IPS-18c (cell line): ENCODE results near the gene MS4A4E.
"Not testable (repeated sequence)": the region's sequence is repeated elsewhere in the genome, so short reads cannot be mapped to it uniquely, and the experiment has no call there.

Experiments
- H3K4me3 ChIP-seq: 2 replicates; pipeline ENCODE4 v1.7.0; 2013; ENCODE audit warnings: low read depth, mild to moderate bottlenecking, low read length, moderate library complexity; ENCODE audit not compliant: insufficient read depth
- H3K9me3 ChIP-seq: one replicate; pipeline ENCODE4 v1.6.1; 2013; ENCODE audit warnings: mild to moderate bottlenecking, low read length, moderate library complexity; ENCODE audit not compliant: control insufficient read depth, insufficient read depth

The MS4A4E gene

DNA sequence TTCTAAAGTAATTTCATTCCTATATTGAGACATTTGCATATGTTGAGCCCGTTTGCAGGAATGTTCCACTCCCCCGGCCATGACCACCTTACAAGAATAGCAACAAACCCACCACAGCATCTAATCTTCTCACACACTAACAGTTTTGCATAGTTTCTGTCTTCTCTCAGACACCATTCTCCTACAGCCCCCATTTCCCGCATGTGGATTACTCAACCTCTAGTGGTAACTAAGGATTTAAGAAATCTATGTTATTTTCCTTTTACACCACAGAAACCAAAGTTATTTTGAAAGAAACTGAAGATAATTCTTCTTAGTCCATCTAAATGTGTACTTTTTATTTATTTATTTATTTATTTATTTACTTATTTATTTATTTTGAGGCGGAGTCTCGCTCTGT is 2.3 kb downstream of the MS4A4E start:
- H3K9me3 ChIP-seq: no peaks in the 10 kb centered on the region
- no peak overlapping the region for H3K4me3 ChIP-seq

DNA sequence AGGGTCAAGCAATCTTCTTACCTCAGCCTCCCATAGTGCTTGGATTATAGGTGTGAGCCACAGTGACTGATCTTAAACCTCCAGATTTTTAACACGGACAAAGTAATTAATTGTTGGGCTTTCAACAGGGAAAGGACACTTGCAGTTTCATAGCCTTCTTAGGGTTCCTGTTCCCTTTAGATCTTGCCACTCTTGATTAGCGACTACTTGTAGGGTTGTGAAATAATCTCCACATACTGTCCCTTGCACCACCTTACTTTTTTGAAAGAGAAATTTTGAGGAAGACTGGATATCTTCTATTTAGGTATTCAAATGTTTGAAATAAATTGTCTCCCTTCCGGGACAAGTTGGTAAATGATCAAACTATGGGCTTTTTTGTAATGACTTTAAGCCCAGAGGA is 7.6 kb downstream of the MS4A4E start:
- no peak overlapping the region for H3K4me3 ChIP-seq

DNA sequence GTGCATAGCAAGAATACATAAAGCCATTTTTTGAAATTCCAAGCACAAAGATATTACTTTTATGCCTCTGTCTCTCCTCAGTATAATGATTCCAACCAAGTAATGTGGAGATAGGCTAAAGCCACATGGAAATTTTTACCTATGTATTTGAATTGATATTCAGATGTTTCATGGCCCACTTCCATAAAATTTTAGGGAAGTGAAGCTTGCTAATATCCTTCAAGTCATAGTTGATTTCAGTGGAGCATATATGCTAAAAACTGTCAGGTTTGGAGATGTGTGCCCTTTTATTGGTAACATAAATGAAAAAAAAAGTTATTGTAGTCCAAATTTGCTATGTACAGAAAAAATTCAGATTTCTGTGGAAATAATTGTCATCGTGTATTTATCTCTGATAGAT is 12.3 kb downstream of the MS4A4E start:
- Histone ChIP-seq H3K4me3 (no peak overlapping the region), H3K9me3 (no peaks in the 10 kb centered on the region)

More for the DNA sequence above, 7.6 kb downstream of the MS4A4E start:
- H3K9me3 ChIP-seq: no peaks in the 10 kb centered on the region

DNA sequence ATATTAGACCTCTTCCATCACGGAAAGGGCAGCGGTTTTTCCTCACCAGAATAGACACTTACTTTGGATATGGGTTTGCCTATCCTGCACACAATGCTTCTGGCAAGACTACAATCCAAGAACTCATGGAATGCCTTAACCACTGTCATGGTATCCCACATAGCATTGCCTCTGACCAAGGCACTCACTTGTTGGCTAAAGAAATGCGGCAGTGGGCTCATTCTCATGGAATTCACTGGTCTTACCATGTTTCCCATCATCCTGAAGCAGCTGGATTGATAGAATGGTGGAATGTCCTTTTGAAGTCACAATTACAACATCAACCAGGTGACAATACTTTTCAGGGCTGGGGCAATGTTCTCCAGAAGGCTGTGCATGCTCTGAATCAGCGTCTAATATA is 20.8 kb downstream of the MS4A4E start:
- Histone ChIP-seq H3K4me3 (no peak overlapping the region), H3K9me3 (no peaks in the 10 kb centered on the region)

DNA sequence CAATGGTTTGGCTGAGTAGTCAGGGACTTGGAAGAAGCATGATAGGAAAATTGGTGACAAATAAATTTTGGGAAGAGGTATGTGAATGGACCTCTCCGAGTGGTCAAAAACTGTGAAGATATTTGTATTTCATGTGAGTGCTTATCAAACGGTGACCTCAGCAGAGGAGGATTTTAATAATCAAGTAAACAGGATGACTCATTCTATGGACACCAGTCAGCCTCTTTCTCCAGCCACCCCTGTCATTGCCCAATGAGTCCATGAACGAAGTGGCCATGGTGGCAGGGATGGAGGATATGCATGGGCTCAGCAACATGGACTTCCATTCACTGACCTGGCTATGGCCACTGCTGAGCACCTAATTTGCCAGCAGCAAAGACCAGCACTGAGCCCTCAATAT is 21.2 kb downstream of the MS4A4E start:
- Histone ChIP-seq H3K4me3 (no peak overlapping the region), H3K9me3 (no peaks in the 10 kb centered on the region)

DNA sequence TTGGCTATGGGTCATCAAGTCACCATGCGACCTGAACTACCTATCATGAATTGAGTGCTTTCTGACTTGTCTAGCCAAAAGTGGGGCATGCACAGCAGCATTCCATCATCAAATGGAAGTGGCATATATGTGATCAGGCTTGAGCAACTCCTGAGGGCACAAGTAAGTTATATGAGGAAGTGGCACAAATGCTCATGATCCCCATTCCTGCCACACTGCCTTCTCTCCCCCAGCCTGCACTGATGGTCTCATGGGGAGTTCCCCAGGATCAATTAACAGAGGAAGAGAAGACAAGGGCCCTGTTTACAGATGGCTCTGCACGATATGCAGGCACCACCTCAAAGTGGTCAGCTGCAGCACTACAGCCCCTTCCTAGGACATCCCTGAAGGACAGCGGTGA is 21.8 kb downstream of the MS4A4E start:
- no peak overlapping the region for H3K4me3 ChIP-seq
- no peaks in the 10 kb centered on the region for H3K9me3 ChIP-seq

DNA sequence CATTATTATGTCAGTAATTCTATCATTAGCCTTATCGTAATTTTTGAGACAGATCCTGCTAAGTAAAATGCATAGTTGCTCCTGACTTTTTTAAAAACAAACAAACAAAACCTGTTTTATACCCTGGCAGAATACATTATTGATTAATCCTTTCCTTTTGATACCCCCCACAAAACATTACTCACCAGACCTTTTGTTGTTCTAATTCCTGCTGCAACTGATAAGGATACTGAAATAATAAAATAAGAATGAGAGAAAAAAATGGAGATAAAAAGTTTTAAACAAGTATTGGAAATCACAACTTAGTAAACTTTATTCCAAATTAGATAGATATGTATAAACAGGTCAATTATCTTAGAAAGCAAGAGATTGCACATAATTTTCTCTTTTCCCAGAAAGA is 28.6 kb downstream of the MS4A4E start:
- H3K9me3 ChIP-seq: no peaks in the 10 kb centered on the region
- no peak overlapping the region for H3K4me3 ChIP-seq

DNA sequence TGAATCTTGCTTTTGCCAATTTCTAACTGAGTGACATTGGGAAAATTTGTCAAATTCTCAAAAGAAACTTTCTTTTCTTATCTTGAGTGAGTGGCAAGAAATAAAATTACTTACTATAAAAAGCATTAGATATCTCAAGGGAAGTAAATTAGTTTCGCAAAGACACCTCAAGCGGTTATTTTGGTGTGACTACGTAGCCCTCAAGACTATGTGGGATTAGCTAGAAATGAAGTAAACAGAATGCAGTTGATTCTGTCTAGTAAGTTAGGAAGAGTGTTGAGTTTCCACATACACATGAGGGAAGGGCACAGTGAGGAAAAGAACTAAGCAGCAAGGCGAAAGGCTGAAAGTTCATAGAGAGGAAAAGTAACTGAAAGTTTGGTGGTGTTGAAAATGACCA is 31.7 kb downstream of the MS4A4E start:
- Histone ChIP-seq H3K4me3 (no peak overlapping the region), H3K9me3 (no peaks in the 10 kb centered on the region)

DNA sequence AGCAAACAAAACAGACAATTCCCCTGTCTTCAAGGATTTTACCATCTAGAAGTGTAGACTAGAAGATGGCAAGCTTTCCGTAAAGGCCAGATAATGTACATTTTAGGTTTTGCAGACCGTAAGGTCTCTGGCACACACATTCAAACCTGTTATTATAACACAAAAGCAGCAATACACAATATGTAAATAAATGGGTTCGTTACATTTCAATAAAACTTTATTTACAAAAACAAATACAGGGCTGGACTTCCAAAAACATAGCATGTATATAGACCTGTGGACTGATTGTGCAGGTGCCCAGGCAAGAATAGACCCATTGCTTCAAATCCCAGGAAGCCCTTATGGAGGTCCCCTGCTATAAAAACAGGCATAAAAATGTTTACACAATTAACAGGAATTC is 33.0 kb downstream of the MS4A4E start:
- H3K9me3 ChIP-seq: no peaks in the 10 kb centered on the region
- H3K4me3 ChIP-seq: no peak overlapping the region

DNA sequence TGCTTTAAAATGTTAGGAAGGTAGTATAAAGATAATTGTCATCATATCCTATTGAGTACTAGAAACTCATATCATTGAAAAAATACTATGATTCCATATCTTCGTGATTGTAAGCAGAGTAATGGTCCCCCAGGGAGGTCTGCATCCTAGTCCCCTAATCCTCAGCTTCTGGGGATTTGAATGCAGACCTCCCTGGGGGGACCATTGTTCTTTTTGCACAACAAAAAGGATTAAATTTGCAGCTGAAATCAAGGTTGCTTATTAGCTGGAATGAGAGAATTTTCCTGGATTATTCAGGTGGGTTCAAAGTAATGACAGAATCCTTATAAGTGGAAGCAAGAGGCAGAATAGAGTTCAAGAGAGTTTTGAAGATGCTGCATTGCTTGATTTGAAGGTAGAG is 34.0 kb downstream of the MS4A4E start:
- Histone ChIP-seq H3K9me3 (no peaks in the 10 kb centered on the region), H3K4me3 (no peak overlapping the region)

DNA sequence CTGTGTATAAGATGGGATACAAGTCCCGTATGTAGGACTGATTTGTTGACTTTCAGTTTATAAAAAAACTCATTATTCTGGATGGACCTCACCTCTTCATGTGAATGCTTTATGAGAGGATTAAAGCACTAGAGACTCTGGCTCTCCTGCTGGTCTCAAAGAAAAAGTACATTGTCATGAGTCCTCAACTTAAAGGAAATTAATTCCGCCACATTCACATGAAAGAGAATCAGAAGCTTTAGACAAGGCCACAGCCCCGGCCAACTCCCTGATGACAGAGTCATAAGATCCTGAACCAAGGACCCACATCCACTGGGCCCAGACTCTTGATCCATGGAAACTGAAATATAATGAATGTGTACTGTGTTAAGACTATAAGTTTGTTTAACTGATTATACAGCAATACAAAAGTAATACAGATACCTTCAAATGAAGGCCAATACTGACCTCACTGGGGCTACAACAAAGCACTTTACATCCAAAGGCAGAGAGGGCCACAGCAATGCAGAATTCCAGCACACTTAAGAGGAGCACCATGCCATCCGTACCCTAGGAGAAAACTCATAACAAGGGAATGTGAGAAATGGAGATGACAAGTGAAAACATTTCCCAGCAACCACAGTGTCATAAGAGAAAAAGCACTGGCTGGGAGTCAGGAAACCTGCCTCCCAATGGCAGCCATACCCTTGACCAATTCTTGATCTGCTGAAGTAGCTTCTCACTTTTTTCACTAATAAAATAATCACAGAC is 34.6 kb downstream of the MS4A4E start:
- Histone ChIP-seq H3K4me3 (no peak overlapping the region), H3K9me3 (no peaks in the 10 kb centered on the region)

DNA sequence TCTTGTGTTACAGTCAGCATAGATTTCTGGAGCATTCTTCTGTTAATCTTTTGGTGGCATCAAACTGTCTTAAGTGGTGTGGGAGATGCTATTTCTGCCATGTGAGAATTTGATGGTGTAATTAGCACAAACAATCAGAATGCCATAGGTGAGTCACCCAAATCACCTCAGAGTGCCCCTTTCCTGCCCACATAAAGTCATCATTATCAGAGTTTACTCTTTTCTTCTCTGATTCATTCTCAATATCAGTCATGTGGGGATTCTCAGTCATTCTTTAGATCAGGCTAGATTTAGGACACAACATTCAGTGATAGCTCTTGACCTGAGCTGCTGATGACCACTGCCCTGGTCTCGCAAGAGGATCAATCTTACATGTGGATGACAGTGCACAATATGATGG is 36.3 kb downstream of the MS4A4E start:
- Histone ChIP-seq H3K4me3 (no peak overlapping the region), H3K9me3 (no peaks in the 10 kb centered on the region)

DNA sequence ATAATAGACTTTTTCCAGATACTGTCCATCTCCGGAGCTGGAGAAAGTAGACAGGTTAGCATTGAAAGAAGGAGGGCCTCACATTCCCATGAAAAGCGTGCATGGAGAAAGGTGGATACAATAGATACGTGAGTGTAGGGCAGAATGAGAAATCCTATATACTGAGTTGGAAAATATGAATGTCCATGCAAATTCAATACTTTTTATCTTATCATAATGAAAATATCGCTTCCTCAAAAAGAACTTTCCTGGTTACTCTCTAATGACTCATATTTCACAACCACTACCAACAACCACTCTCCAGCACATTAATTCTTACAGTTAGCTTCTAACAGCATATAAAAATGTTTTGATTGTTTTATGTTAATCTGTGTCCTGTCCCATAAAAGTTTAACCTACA is 38.0 kb downstream of the MS4A4E start:
- H3K4me3 ChIP-seq: no peak overlapping the region

DNA sequence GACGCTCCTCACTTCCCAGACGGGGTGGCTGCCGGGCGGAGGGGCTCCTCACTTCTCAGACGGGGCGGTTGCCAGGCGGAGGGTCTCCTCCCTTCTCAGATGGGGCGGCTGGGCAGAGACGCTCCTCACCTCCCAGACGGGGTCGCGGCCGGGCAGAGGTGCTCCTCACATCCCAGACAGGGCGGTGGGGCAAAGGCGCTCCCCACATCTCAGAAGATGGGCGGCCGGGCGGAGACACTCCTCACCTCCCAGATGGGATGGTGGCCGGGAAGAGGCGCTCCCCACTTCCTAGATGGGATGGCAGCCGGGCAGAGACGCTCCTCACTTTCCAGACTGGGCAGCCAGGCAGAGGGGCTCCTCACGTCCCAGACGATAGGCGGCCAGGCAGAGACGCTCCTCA is 41.6 kb downstream of the MS4A4E start:
- H3K9me3 ChIP-seq, H3K4me3 ChIP-seq: not testable (repeated sequence)

More for the DNA sequence above, 38.0 kb downstream of the MS4A4E start:
- H3K9me3 ChIP-seq: no peaks in the 10 kb centered on the region

DNA sequence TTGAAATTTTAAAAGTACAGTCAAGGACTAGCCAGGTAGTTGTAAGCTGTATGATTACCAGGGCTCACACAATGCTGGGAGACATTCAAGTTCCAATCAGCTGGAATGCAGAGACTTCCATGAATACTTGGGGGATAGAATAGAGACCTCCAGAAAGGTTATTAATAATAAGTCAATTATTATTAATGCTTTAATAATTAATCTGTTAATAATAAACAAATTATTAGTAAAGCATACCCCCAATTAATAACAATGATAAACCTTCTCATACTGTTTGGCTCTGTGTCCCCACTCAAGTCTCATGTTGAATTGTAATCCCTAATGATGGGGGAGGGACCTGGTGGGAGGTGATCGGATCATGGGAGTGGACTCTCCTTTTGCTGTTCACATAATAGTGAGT is 45.5 kb downstream of the MS4A4E start:
- H3K9me3 ChIP-seq: no peaks in the 10 kb centered on the region
- no peak overlapping the region for H3K4me3 ChIP-seq

DNA sequence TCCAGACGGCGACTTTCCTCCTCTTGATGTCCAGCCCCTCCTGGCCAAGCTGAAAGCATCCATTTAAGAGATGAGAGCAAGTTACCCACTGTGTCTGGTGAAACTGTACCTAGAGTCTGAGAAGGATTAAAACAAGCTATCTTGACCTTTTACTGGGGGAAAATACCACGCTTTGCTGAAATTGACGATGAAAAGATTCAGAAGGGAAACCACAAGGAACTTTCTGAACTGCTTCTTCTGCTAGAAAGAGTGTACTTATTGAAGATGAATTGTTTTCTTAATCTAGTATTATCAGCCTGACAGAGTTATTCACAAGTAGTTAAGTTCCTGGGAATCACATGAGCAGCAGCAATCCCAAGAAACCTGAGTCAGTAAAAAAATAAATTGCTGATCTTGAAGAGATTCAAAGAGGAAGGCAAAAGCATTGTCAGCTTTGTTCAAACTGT is 47.0 kb downstream of the MS4A4E start:
- no peak overlapping the region for H3K4me3 ChIP-seq
- H3K9me3 ChIP-seq: no peaks in the 10 kb centered on the region

DNA sequence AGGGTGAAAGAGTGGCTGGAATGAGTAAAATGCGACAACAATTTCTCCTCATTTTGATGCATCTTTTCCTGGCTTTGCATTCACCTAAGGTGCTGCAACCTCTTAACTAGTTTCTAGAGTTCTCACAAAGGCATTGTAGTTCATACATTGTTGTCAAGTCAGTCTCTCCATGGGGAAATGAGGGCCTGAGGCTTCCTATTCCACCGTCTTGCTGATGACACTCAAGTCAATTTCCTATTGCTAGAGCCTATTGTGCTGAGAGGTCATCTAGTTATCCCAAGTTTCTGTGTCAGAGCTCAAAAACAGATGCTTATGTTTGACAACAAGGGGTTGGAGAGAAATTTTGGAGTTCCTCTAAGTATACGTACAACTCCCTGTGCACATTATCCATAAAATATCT is 48.4 kb downstream of the MS4A4E start:
- no peak overlapping the region for H3K4me3 ChIP-seq
- no peaks in the 10 kb centered on the region for H3K9me3 ChIP-seq

DNA sequence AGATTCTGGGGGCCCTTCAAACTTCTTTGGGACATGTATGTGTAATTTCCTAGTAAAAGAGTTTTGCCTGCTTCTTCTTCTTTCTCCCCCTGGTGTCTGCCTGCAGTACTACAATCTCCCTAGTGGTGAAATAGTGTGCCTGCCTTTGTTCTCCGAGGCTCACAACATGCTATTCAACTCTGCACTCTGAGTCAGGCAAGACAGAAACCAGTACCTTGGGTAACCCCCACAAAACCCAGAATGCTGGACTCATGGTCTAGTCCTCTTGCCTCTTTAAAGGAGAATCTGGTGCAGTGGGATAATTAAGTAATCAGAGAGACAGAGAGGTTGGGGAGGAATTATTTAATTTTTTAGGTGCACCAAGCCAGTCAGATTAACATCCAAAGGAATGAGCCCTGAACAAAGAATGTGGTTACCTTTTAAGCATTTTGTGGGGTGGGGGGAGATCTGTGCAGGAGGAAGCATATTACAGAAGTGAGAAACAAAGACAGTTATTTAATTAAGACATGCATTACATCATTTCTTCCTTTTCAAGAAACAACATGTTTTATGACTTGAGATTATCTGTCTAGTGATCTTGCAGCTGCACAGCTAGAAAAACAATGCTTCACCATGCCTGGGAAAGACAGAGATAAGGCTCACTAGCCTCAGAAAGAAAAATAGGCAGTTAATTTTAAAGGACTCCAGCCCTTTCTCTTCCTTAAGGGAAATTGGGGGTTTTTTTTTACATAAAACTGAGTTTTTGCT is 49.1 kb downstream of the MS4A4E start:
- Histone ChIP-seq H3K4me3 (no peak overlapping the region), H3K9me3 (no peaks in the 10 kb centered on the region)
